HG03520 (cell line): ENCODE results near the gene NSMCE1.

Source experiments
- ATAC-seq: cut with Tn5 transposase; IDR thresholded peaks from one replicate; pipeline ENCODE4 v1.9.1; 2021; ENCODE audit warnings: mild to moderate bottlenecking, moderate library complexity; ENCODE audit not compliant: unreplicated experiment

The NSMCE1 gene

DNA sequence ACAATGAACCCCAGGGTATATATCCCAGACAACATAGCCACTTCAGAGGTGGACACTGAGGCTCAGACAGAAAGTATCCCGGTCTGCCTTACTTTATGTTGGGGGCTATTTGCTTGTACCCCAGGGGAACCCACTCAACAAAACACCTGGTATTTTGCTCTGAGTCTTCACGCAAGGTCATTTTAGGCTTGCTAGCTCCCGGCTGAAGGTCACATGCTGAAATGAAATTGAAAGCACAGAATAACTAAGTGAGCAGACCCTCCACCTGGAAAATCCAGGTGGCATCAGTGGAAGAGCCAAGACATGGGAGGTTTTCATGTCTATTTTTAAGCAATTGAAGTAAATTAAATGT is 69.4 kb downstream of the NSMCE1 start:
- no peak for ATAC-seq

DNA sequence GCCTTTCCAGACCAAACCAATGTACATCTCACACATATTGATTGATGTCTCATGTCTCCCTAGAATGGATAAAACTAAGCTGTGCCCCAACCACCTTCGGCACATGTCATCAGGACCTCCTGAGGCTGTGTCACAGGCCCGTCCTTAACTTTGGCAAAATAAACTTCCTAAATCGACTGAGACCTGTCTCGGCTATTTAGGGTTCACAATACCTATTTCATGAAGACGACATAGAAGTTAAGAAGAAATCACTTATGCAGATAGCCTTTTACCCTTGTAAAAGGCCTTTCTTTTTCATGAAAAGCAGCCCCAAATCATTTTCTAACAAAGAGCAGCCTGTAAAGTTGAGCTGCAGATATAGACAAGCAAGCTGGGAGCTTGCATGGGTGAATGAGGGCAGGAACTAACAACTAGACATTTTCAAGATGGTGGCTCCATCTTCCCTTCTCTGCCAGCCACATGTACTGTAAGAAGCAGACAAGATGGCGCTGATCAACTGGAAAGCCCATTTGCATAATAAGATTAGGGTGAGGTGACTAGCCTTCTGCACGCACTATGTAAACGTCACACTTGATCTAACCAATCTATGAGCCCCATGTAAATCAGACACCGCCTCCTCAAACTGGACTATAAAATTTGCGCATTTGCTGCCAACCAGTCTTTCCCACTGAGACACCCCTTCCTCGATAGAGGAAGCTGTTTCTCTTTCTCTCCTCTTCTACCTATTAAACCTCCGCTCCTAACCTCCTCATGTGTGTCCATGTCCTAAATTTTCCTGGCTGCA is 69.9 kb downstream of the NSMCE1 start:
- ATAC-seq, result no peak

DNA sequence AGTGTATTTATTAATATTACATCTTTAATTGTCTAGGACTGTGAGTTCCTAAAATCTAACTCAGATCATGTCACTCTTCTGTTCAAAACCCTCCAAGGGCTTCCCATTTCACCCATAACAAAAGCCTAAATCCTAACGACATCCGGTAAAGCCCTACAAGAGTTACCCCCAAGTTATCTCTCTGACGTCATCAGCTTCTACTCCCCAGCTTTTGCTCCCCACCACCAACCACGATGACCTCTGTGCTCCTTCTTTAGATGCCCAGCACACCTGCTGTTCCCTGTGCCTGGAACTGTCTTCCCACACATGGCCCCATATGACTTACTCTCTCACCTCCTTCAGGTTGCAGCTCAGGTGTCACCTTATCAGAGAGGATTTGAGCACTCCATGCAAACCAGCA is 71.6 kb downstream of the NSMCE1 start:
- ATAC-seq, result no peak

DNA sequence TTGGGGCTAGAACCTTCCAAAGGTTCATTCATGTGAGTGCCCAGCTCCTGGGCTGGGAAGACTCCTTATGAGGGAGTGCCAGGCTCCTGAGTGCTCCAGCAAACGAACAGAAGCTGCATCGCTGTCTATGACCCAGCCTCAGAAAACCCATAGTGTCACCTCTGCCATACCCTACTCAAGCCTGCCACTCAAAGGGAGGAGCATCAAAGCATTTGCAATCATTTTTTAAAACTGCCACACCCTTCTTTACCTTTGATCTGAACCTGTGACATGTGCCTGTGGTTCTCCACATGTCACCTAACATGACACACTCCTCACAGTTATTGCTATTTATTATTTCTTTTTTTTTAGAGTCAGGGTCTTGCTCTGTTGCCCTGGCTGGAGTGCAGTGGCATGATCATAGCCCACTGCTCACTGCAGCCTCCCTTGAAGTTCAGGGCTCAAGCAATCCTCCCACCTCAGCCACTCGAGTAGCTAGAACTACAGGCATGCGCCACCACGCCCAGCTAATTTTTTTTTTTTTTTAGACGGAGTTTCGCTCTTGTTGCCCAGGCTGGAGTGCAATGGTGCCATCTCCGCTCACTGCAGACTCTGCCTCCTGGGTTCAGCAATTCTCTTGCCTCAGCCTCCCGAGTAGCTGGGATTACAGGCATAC is 72.5 kb downstream of the NSMCE1 start:
- no peak for ATAC-seq

DNA sequence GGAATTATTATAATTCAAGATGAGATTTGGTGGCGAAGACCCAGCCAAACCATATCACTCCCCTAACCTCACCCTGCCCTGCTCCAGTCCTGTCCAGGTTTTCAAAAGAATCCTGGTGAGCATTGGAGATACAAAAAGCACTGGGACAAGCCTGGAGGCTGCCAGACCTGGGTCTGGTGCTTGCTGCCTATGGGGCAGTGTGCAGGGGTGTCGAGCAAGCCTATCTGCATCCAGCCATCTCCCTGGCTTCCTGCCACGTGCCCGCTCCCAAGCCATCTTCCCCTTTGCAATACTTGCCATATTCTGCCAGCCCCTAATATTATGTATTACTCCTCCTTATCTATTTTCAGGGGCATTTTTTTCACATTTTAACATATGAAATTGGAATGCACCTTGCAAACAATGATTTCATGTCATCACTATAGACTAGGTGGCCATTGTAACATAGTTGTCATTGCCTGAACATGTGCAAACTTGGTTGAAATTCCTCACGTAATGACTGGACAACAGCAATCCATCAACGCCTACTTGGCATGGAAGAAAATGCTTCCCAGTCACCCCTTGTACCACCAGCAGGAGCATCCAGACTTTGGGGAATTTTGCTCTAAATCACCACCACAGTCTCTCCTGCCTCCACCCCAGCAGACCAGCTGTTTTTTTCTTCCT is 73.4 kb downstream of the NSMCE1 start:
- no peak for ATAC-seq

DNA sequence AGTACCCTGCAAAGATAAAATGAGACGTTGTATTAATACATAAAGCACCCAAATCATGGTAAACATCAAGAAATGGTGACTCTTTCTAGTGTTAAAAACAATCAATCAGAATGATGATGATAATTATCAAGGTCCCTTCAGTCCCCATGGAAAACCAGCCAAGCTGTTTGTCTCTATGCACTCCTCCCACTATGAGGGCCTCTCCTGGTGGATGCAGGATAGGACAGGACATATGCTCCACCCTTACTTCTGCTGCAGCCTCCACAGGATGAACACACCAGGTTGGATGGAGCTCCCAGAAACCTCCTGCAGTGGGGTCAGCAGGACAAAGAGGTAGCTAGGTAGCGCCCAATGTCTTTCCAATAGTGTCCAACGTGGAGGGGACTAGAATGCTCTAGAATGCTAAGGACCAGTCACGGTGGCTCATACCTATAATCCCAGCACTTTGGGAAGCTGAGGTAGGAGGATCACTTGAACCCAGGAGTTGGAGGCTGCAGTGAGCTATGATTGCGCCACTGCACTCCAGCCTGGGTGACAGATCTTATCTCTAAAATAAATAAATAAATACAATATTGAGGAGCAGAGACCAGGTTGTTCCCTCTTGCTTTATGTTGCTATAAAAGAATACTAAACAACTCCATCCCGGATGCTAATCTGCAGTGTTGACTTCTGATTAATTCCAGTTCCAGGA is 75.1 kb downstream of the NSMCE1 start:
- no peak for ATAC-seq

DNA sequence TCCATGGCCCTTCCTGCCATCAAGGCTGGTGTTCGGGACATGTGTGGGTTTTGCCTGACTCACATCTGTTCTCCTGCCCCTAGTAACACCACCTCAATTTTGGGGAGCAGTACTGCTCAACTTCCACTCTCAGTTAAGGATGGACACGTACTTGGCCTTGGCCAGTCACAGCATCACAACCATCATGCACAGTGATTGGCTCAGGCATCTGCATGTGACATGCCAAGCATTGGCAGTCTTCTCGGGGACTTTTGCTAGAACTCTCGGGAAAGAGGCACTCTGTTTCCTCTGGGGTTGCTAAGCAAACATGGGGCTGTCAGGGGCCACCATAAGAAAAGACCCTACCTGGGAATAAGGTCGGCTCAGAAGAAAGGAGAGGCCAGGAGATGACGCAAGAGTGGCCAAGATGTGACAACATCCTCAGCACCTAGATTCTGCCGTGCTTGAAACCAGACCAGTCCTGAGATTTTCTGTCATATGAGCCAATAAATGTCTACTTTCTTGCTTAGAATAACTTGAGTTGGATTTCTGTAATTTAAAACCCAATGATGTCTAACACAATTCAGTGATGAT is 77.1 kb downstream of the NSMCE1 start:
- ATAC-seq, result no peak

DNA sequence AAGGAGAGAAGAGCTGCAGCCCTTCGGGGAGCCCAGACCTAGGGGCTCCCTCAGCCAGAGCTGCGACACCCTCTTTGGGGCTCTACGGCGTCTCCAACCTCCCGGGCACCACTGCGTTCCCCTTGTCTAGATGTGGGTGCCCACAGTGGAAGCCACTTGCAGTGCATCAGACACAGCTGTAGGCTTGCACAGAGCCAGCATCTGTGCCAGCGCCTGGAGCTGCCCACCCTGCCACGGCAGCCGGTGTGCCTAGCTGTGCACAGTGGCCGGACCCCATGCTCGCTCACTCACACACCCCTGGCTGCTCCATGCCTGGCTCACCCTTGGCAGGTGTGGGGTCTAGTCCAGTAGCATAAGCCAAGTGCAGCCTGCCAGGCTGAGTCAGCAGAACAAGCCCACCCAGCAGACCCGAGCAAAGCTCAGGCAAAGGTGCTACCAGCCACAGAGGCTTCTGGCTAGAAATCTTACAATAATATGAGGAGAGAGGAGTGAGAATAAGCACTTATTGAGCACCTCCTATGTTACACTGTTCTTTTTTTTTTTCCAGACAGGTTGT is 78.2 kb downstream of the NSMCE1 start:
- no peak for ATAC-seq

DNA sequence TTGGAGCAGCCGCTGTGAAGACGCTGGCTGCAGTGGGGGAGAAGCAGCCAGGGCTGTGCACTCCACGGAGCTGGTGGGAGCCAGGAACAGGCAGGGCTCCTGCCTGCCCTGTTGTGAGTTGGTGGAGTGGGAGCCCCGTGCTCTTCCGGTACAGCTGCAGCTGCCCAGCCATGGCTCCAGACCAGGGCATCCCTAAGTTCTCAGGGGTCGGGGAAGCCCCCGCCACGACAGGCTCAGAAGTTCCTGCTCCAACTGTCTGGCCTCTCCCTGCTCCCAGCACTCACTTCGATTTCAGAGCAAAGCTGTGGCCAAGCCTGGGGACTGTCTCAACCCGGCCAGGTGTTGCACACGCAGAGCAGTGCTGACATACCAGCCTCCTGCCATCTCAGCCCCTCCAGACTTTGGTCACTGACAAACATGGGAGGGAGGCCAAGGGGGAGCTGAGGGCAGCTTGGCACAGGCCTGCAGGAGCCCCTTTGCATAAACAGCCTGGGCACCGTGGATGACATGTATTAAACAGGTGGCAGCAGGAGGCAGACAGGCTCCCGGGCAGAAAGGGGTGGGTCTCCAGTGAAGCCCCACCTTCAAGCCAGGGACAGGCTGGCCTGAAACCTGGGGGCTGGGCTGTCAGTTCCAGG is 79.1 kb downstream of the NSMCE1 start:
- ATAC-seq, result no peak

DNA sequence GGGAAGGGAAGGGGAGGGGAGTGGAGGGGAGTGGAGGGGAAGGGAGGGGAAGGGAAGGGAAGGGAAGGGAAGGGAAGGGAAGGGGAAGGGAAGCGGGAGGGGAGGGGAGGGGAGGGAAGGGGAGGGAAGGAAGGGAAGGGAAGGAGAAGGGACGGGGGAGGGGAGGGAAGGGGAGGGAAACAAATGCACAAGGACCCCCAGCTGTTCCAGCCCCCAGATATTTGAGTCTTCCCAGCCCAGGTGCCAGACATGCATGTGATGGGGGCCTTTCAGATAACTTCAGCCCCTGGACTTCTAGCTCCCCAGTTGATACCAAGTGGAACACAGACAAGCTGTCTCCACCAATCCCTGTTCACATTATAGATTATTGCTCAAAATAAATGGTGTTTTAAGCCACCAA is 79.9 kb downstream of the NSMCE1 start:
- no peak for ATAC-seq

DNA sequence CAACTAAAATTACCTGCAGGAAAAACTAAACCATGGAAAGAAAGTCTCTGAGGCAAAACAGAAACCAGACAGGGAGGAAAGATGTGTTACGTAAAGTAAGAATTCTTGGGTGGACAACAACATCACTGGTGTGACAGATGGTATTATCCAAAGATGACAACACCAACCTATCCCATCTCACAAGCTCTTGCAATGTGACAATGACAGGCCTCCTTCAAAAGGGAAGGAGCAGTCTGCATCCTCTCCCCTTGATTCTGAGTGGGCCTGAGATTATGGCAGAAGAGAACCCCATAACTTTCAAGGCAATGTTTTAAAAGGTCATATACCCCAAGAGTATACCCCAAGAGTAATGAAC is 82.8 kb downstream of the NSMCE1 start:
- ATAC-seq, result no peak

DNA sequence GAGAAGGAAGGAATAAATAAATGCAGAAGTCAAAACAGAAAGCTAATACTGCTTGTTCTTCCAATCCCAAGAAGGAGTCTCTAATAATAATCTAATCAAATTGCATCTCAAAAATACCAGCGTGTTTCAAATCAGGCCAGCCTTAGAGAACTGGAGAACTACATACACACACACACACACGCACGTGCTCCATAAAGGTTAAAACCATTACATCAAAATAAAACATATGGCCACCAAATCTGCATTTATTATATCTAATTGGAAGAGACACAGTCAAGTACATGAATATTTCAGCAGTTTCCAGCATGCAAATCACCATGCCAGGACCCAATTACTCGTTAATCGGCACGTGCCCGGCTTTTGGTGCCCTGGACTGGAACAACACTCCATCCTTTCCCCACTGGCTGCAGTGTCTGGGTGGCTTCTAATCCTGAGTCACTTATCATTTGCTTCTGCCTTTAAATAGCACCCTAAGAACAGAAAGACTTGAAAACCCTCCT is 85.6 kb downstream of the NSMCE1 start:
- no peak for ATAC-seq

DNA sequence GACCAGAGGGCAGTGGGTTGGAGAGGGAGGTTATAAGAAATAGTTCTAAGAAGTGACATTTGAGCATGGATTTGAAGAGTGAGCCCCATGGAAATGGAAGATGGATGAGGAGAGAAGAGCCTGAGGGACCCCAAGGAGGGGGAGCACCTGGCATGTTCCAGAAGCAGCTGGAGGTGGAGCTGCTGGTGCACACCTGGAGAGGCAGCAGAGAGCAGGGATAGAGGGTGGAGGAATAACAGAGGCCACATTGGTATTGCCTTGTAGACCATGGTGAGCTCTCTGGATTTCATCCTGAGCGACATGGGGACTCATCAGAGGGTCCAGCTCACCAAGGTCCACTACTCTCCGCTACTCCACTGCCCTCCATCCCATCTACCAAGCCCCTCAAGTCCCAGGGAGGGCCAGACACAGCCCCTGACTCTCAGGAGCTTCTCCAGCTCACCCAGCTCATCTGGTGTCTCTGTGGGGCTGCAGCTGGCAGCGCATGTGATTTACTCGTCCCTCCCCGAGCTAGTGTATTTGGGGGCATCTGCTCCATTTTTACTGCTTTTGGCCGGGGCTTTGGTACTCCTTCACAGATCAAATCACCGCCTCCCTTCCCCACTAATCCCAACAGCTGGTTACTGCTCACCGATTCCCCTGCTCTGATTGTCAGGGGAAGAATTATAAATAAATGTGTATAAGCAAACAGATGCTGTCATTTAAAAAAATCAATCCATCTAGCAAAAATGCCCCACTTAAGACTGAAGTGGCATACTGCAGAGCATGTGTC is 87.4 kb downstream of the NSMCE1 start:
- ATAC-seq, result no peak

DNA sequence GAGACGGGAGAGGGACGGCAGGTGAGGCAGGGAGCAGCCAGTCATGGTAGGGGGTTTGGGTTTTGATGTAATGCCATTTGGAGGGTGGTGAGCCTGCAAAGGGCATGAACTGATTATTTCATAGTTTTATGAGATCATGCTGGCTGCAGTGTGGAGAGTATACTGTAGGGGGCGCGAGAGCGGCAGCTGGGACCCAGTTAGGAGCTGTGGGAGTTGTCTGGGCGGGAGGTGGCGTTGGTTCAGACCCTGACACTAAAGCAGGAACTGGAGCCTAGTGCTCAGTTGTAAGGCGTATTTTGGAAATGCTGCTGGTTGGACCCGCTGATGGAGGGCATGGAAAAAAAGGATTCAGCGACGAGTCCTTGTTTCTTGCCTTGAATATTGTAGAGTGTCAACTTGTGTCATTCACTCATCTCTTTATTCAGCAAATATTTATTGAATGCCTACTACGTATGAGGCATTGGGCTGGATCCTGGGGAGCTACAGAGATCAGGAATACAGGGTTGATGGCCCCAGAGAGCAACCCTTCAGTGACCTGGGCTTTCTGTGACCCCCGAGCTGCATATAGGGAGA is 89.0 kb downstream of the NSMCE1 start:
- ATAC-seq, result no peak

DNA sequence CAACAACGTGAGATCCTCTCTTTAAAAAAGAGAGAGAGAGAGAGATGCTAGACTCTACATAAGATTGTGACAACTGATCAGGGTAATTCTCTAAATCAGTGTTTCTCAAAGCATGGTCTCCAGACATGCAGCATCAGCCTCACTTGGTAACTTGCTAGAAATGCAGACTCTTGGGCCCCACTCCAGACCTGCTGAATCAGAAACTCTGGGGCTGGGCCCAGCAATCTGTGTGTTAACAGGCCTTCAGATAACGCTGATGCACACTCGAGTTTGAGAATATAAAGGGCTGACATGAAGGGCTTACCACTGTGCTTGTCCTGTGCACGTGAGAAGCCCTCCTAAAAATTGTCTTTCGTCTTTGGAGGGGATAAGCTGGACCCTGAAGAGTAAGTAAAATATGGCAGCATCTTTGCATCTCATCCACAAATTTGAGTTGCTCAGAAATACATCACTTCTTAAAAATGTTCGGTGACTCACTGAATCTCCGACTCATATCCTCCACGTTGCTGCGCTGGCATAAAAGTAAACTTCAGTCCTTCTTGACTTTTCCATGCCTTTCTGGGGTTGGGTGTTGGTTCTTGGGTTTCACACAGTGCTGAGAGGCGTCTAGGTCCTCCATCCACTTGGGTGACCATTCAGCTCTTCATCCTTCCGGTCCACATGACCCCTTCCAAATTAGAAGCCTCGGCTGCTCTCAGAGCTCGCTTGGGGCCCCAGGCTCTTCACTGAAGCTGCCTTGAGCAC is 91.4 kb downstream of the NSMCE1 start:
- no peak for ATAC-seq

DNA sequence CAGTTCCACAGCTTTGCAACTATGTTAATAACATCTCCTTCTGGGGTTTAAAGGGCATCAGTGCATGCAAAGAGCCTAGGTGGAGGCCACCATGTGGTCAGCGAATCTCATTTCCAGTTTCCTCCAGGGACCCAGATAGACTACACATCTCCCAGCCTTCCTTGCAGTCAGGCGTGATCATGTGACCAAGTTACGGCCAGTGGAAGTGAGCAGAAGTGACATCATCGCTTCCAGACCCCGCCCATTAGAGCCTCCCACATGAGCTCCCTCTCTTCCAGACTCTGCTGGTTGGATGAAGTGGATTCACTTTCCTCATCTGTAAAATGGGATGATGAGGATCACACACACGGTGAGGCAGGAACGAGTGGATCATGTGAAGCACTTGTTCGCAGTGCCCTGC is 92.7 kb downstream of the NSMCE1 start:
- ATAC-seq, result no peak
